ENCODE measurements around the gene P2RY4. TPM values are rescaled to one million over a fixed set of nuclear protein-coding genes. Genes with fewer than 3 reads are reported as not detected.
"Not testable (repeated sequence)": the region's sequence is repeated elsewhere in the genome, so short reads cannot be mapped to it uniquely, and the experiment has no call there.

Gene P2RY4
- total and polyA plus RNA-seq, 2 donors: 0.06 to 0.74 TPM

DNA sequence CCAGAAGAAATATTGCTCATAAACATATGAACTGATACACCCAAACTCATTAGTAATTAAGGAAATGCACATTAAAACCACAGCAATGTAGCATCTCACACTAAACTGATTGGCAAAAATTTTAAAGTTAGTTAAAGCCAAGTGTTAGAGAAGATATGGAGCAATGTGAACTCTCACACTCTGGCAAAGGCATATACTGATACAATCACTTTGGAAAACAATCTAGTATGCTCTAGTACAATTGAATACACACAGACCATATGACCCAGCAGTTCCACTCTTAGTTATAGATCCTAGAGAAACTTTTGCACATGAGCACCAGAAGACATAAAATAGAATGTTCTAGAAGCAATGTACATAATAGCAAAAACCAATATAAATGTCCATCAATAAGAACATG, 34.0 kb downstream of the P2RY4 start:
- no peaks in the 10 kb centered on the region for H3K4me1 ChIP-seq (ENCODE audit: insufficient read depth)
- H3K36me3 ChIP-seq (ENCODE audit: insufficient read depth): no peaks in the 10 kb centered on the region
- no peak overlapping the region for H3K4me3 ChIP-seq (ENCODE audit: low read depth, low read length)
- DNase-seq (ENCODE audit: extremely low spot score): no peak
- H3K27ac ChIP-seq (ENCODE audit: low read depth): no peak overlapping the region

DNA sequence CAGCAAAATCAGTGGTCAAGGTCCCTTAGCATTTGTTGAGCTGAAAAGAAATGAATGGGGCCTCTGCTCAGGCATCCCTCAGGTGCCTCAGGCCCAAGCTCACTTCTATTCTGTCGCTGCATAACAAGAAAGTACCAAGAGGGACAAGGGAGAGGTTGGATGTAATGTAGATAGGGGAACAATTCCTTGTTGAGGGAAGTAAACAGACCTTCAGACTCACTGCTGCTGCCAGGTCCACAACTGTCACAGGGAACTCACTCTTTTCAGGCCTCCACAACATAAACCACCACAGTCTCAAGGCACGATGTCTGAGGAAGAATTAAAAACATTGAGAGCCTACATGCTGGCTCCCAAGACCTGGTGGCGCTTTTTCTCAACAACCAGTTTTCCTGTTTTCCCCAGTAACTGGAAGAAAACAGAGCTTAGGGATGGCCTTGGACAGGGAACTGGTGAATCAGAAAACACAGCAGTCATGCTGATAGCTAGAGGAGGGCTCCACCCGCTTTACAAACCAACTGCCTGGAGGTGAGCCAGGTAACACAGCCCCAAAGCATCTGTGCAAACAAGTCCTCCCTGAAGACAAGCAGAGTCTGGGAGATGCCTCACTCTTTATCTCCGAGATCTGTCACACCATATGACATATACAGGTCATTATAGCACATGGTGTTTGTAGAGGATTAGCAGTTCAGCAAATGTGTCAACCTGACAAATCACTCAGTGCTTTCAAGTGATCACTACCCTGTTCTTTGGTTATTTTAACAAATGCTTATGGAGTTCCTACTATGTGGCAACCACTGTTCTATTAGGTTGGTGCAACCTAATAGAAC, 39.9 kb downstream of the P2RY4 start:
- no peak overlapping the region for H3K27ac ChIP-seq (ENCODE audit: low read depth)

GRCh38 chrX:70209570-70209969, 50.4 kb downstream of the P2RY4 start:
- 53% methylated on average over 6 of the region's 6 CpGs for WGBS
- H3K4me3 ChIP-seq (ENCODE audit: low read depth, low read length); H3K36me3 ChIP-seq (ENCODE audit: insufficient read depth); DNase-seq (ENCODE audit: extremely low spot score); H3K4me1 ChIP-seq (ENCODE audit: insufficient read depth); H3K27ac ChIP-seq (ENCODE audit: low read depth): not testable (repeated sequence)

More for the DNA sequence above, 39.9 kb downstream of the P2RY4 start:
- H3K4me3 ChIP-seq (ENCODE audit: low read depth, low read length): no peak overlapping the region
- no peaks in the 10 kb centered on the region for H3K4me1 ChIP-seq (ENCODE audit: insufficient read depth)
- H3K36me3 ChIP-seq (ENCODE audit: insufficient read depth): no peaks in the 10 kb centered on the region
- 39% methylated on average over 5 of the region's 5 CpGs for WGBS
- DNase-seq (ENCODE audit: extremely low spot score): no peak

GRCh38 chrX:70208479-70208878, 51.5 kb downstream of the P2RY4 start:
- H3K4me3 ChIP-seq (ENCODE audit: low read depth, low read length): no peak overlapping the region
- DNase-seq (ENCODE audit: extremely low spot score): no peak
- no peaks in the 10 kb centered on the region for H3K4me1 ChIP-seq (ENCODE audit: insufficient read depth)
- H3K27ac ChIP-seq (ENCODE audit: low read depth): no peak overlapping the region
- H3K36me3 ChIP-seq (ENCODE audit: insufficient read depth): no peaks in the 10 kb centered on the region

Small RNA genes within 50 kb of the gene (small RNA-seq; reads per million reads assigned to genes)
- not detected for gene RNA5SP507

Other genes starting within 250 kb of the P2RY4 start
- not detected for gene AWAT2, start 210.3 kb downstream of the P2RY4 start, total RNA-seq
- not detected for gene AWAT2, start 210.3 kb downstream of the P2RY4 start, polyA plus RNA-seq
- not detected for gene OTUD6A, start 197.7 kb downstream of the P2RY4 start, total RNA-seq
- gene OTUD6A, start 197.7 kb downstream of the P2RY4 start, polyA plus RNA-seq: not detected
- gene IGBP1, start 126.8 kb downstream of the P2RY4 start, total RNA-seq: 65.5 TPM
- gene IGBP1, start 126.8 kb downstream of the P2RY4 start, polyA plus RNA-seq: 77.0 TPM
- gene DGAT2L6, start 82.7 kb downstream of the P2RY4 start, total RNA-seq: not detected
- not detected for gene DGAT2L6, start 82.7 kb downstream of the P2RY4 start, polyA plus RNA-seq
- gene AWAT1, start 25.5 kb downstream of the P2RY4 start, total RNA-seq: not detected
- not detected for gene AWAT1, start 25.5 kb downstream of the P2RY4 start, polyA plus RNA-seq
- not detected for gene ARR3, start 8.1 kb upstream of the P2RY4 start, total RNA-seq
- gene ARR3, start 8.1 kb upstream of the P2RY4 start, polyA plus RNA-seq: not detected
- gene RAB41, start 22.0 kb upstream of the P2RY4 start, total RNA-seq: not detected
- not detected for gene RAB41, start 22.0 kb upstream of the P2RY4 start, polyA plus RNA-seq
- 27.1 TPM for gene PDZD11, start 29.7 kb upstream of the P2RY4 start, total RNA-seq
- 41.8 TPM for gene PDZD11, start 29.7 kb upstream of the P2RY4 start, polyA plus RNA-seq
- 7.2 TPM for gene KIF4A, start 29.9 kb upstream of the P2RY4 start, total RNA-seq
- gene KIF4A, start 29.9 kb upstream of the P2RY4 start, polyA plus RNA-seq: 0.20 TPM
- gene GDPD2, start 163.1 kb upstream of the P2RY4 start, total RNA-seq: 0.21 TPM
- gene GDPD2, start 163.1 kb upstream of the P2RY4 start, polyA plus RNA-seq: 0.15 TPM
- gene DLG3, start 184.6 kb upstream of the P2RY4 start, total RNA-seq: 23.7 TPM
- 14.0 TPM for gene DLG3, start 184.6 kb upstream of the P2RY4 start, polyA plus RNA-seq

All from urinary bladder (tissue), 4 donors.